ENCODE results near the gene RLBP1.

Gene RLBP1

GRCh38 chr15:89192766-89193165 is 28.6 kb downstream of the RLBP1 start:
- TF ChIP-seq, protein P1, sequence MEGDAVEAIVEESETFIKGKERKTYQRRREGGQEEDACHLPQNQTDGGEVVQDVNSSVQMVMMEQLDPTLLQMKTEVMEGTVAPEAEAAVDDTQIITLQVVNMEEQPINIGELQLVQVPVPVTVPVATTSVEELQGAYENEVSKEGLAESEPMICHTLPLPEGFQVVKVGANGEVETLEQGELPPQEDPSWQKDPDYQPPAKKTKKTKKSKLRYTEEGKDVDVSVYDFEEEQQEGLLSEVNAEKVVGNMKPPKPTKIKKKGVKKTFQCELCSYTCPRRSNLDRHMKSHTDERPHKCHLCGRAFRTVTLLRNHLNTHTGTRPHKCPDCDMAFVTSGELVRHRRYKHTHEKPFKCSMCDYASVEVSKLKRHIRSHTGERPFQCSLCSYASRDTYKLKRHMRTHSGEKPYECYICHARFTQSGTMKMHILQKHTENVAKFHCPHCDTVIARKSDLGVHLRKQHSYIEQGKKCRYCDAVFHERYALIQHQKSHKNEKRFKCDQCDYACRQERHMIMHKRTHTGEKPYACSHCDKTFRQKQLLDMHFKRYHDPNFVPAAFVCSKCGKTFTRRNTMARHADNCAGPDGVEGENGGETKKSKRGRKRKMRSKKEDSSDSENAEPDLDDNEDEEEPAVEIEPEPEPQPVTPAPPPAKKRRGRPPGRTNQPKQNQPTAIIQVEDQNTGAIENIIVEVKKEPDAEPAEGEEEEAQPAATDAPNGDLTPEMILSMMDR (conservative IDR thresholded peaks at IDR 0.05; ENCODE audit: control insufficient read depth, insufficient read depth, low read depth, low read length) = no peak
- no peak overlapping the region for H3K4me3 ChIP-seq (ENCODE audit: control insufficient read depth, low read depth, low read length)
- no peak for DNase-seq (ENCODE audit: low read depth)

- TF ChIP-seq, protein P1 (conservative IDR thresholded peaks at IDR 0.05; ENCODE audit: control insufficient read depth, insufficient read depth, low read depth, low read length) = no peak
- no peak for DNase-seq (ENCODE audit: low read depth)
- no peak overlapping the region for H3K4me3 ChIP-seq (ENCODE audit: control insufficient read depth, low read depth, low read length)
Observed at GRCh38 chr15:89192136-89192535, 29.2 kb downstream of the RLBP1 start.

GRCh38 chr15:89187986-89188514 is 33.3 kb downstream of the RLBP1 start:
- TF ChIP-seq, protein P1 (conservative IDR thresholded peaks at IDR 0.05; ENCODE audit: control insufficient read depth, insufficient read depth, low read depth, low read length) = no peak
- DNase-seq (ENCODE audit: low read depth) = no peak
- no peak overlapping the region for H3K4me3 ChIP-seq (ENCODE audit: control insufficient read depth, low read depth, low read length)

DNA sequence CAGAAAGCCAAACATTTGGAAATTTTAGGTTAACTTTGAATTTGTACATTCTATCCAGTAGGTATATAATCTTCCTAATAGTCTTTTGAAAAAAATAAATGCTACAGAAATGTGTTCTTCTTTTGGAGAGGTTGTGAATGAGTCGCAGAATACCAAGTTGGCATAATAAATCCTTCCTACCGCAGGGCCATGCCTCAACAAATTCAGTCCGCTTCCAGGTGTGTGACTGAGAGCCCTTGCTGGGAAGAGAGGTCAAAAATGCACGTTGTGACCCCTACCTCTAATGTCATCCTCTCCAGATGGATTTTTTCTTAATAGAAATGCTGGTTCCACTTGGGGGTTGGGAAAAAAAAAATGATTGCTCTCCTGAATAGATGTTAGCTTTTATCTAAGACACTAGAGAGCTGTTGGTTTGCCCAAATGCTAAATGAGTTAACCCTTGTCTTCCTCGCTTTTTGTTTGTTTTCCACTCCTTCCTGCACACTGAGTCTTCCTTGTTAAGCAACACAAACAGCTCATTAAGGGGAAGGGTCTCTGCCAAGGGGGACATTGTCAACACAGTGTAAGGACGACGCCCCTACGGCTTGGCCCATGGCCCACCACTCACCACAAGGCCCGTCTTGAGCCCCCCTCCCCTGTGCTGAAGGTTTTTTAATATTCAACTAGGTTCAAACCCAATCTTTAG is 33.9 kb downstream of the RLBP1 start:
- no peak for DNase-seq (ENCODE audit: low read depth)
- no peak overlapping the region for H3K4me3 ChIP-seq (ENCODE audit: control insufficient read depth, low read depth, low read length)
- TF ChIP-seq, protein P1 (conservative IDR thresholded peaks at IDR 0.05; ENCODE audit: control insufficient read depth, insufficient read depth, low read depth, low read length) = no peak

DNA sequence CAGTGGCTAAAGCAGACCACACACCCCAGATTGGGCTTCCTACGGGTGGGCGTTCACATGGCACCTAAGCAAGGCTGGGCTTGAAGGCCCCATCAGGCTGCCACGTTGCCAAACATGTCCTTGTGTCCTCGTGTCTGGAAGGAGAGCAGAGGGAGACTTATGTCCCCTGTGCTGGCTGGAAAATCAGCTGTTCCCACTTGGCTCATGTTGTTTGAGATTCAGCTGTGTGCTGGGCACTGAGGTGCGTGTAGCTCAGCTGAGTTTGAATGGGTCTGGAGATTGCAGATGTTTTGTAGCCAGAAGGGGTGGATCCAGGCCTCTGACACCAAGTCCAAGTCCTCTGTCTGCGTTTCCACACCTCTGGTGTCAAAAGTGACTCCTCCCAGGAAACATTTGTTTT is 34.6 kb downstream of the RLBP1 start:
- TF ChIP-seq, protein P1 (conservative IDR thresholded peaks at IDR 0.05; ENCODE audit: control insufficient read depth, insufficient read depth, low read depth, low read length) = no peak
- DNase-seq (ENCODE audit: low read depth) = no peak
- no peak overlapping the region for H3K4me3 ChIP-seq (ENCODE audit: control insufficient read depth, low read depth, low read length)

- DNase-seq (ENCODE audit: low read depth) = no peak
- no peak overlapping the region for H3K4me3 ChIP-seq (ENCODE audit: control insufficient read depth, low read depth, low read length)
- TF ChIP-seq, protein P1 (conservative IDR thresholded peaks at IDR 0.05; ENCODE audit: control insufficient read depth, insufficient read depth, low read depth, low read length) = no peak
Observed at GRCh38 chr15:89184886-89185526, 36.4 kb downstream of the RLBP1 start.
